Stomach (tissue), 4 donors: ENCODE measurements around the gene HOXB8.

Experiments
- CTCF ChIP-seq, 7 experiments: fragments of 450-650 bp in 4 of 7; fragments of 200-600 bp in 3 of 7; sonication (generic) in 3 of 7; IDR thresholded peaks; one replicate each; pipeline ENCODE4 v1.5.1; 2016 to 2019; ENCODE audit warnings: antibody characterized with exemption in 7 of 7, control low read depth in 2 of 7, mild to moderate bottlenecking in 1 of 7
- EP300 ChIP-seq: sonication (generic); formaldehyde crosslinking; IDR thresholded peaks from one replicate; pipeline ENCODE4 v1.6.1; 2017; ENCODE audit warnings: antibody characterized with exemption
- POLR2A ChIP-seq, 4 donors: fragments of 450-650 bp; IDR thresholded peaks; one replicate each; pipeline ENCODE4 v1.6.1; 2016; ENCODE audit warnings: antibody characterized with exemption in 4 of 4, control low read depth in 2 of 4, mild to moderate bottlenecking in 1 of 4, moderate library complexity in 1 of 4

- no peak for TF ChIP-seq CTCF (IDR thresholded peaks at IDR 0.05)
- no peak for TF ChIP-seq POLR2A (IDR thresholded peaks at IDR 0.05)
- no peak for TF ChIP-seq EP300
These were observed 49.0 kb downstream of the HOXB8 start for GRCh38 chr17:48565925-48566710.
